IMR-90 (cell line): Measurements from ENCODE around the gene STK17A. TPM values are rescaled to one million over a fixed set of nuclear protein-coding genes. Genes with fewer than 3 reads are reported as not detected.
A peak's percentile ranks its signal among the peaks of the same experiment; 100 is the strongest.

Experiments used
- ATAC-seq: fragments of 200-7000 bp; cut with Tn5 transposase; 2 replicates; pipeline ENCODE4 v1.9.1; 2020; ENCODE audit warnings: low read depth, mild to moderate bottlenecking, moderate library complexity
- BruUV-seq: library from RNA; stranded (reverse); fragments of 400-500 nt; replicated peaks from 2 replicates; lab custom pipeline; 2021; lab: Mats Ljungman, UMichigan
- CTCF ChIA-PET: fragments of 300-600 bp; formaldehyde crosslinking; extraction: SDS; loops from one replicate; lab custom pipeline; 2021; ENCODE audit warnings: antibody characterized with exemption; lab: Yijun Ruan, JAX
- POLR2A ChIA-PET: fragments of 300-600 bp; sonication (Branson Sonifier 250); formaldehyde crosslinking; loops from one replicate; lab custom pipeline; 2022; ENCODE audit warnings: antibody characterized with exemption; ENCODE audit not compliant: unreplicated experiment; lab: Charles Lee
- DNase-seq: peaks from one replicate; pipeline ENCODE4 v3.0.0; 2013
- H2AFZ ChIP-seq: replicated peaks from 2 replicates; pipeline ENCODE3; 2013; ENCODE audit warnings: low read length, mild to moderate bottlenecking; ENCODE audit not compliant: poor library complexity
- H2AK5ac ChIP-seq: 2 replicates; pipeline ENCODE4 v1.6.1; 2013; ENCODE audit warnings: low read depth, low read length, inconsistent platforms
- H2AK9ac ChIP-seq: replicated peaks from 2 replicates; pipeline ENCODE3; 2013; ENCODE audit warnings: mild to moderate bottlenecking, low read depth, low read length, moderate library complexity; ENCODE audit not compliant: poor library complexity
- H2BK120ac ChIP-seq: 2 replicates; pipeline ENCODE4 v1.6.1; 2013; ENCODE audit warnings: low read depth, low read length, inconsistent platforms
- H2BK15ac ChIP-seq: 3 replicates; pipeline ENCODE4 v1.6.1; 2013; ENCODE audit warnings: low read depth, low read length, inconsistent platforms
- H2BK20ac ChIP-seq: 2 replicates; pipeline ENCODE4 v1.6.1; 2013; ENCODE audit warnings: low read depth, mild to moderate bottlenecking, inconsistent platforms, low read length, moderate library complexity
- H2BK5ac ChIP-seq: 2 replicates; pipeline ENCODE4 v1.6.1; 2013; ENCODE audit warnings: mild to moderate bottlenecking, low read depth, low read length, inconsistent platforms; ENCODE audit not compliant: poor library complexity, severe bottlenecking
- H3K14ac ChIP-seq: replicated peaks from 2 replicates; pipeline ENCODE4 v1.6.1; 2013; ENCODE audit warnings: low read depth, low read length, inconsistent platforms
- H3K18ac ChIP-seq: 2 replicates; pipeline ENCODE4 v1.6.1; 2013; ENCODE audit warnings: low read depth, low read length, control low read depth
- H3K23ac ChIP-seq: 2 replicates; pipeline ENCODE4 v1.6.1; 2013; ENCODE audit warnings: low read depth, low read length, inconsistent platforms
- H3K27ac ChIP-seq: 2 replicates; pipeline ENCODE4 v1.5.1; 2013; ENCODE audit warnings: mild to moderate bottlenecking, control low read depth, low read length; ENCODE audit not compliant: insufficient read depth
- H3K27me3 ChIP-seq: 2 replicates; pipeline ENCODE4 v1.6.1; 2013; ENCODE audit warnings: low read length; ENCODE audit not compliant: control insufficient read depth, insufficient read depth
- H3K36me3 ChIP-seq: 2 replicates; pipeline ENCODE4 v1.6.1; 2013; ENCODE audit warnings: low read length, mixed read lengths; ENCODE audit not compliant: control insufficient read depth, insufficient read depth
- H3K4ac ChIP-seq: 2 replicates; pipeline ENCODE4 v1.6.1; 2013; ENCODE audit warnings: low read depth, low read length, inconsistent platforms
- H3K4me1 ChIP-seq: 2 replicates; pipeline ENCODE4 v1.6.1; 2013; ENCODE audit warnings: low read length, mixed read lengths; ENCODE audit not compliant: control insufficient read depth, insufficient read depth
- H3K4me2 ChIP-seq: 2 replicates; pipeline ENCODE4 v1.6.1; 2013; ENCODE audit warnings: low read depth, mild to moderate bottlenecking, control low read depth, low read length, moderate library complexity
- H3K4me3 ChIP-seq: 2 replicates; pipeline ENCODE4 v1.5.1; 2013; ENCODE audit warnings: low read depth, mild to moderate bottlenecking, control low read depth, low read length, moderate library complexity; ENCODE audit not compliant: insufficient read depth
- H3K56ac ChIP-seq: 2 replicates; pipeline ENCODE4 v1.6.1; 2013; ENCODE audit warnings: low read length, inconsistent platforms; ENCODE audit not compliant: insufficient read depth; ENCODE audit errors: extremely low read depth
- H3K79me1 ChIP-seq, 2 experiments: 2 replicates each; pipeline ENCODE4 v1.6.1; 2013; ENCODE audit warnings: low read length in 2 of 2, inconsistent platforms in 1 of 2, low read depth in 1 of 2
- H3K9ac ChIP-seq: 2 replicates; pipeline ENCODE4 v1.6.1; 2013; ENCODE audit warnings: low read depth, low read length, control low read depth
- H3K9me1 ChIP-seq: 2 replicates; pipeline ENCODE4 v1.6.1; 2013; ENCODE audit warnings: low read length, inconsistent platforms; ENCODE audit not compliant: insufficient read depth
- H3K9me3 ChIP-seq: 2 replicates; pipeline ENCODE4 v1.6.1; 2013; ENCODE audit warnings: low read length; ENCODE audit not compliant: control insufficient read depth, insufficient read depth
- H4K20me1 ChIP-seq: 2 replicates; pipeline ENCODE4 v1.6.1; 2013; ENCODE audit warnings: low read length, inconsistent platforms; ENCODE audit not compliant: insufficient read depth
- H4K5ac ChIP-seq: 2 replicates; pipeline ENCODE4 v1.6.1; 2013; ENCODE audit warnings: mild to moderate bottlenecking, low read depth, low read length, control low read depth
- H4K8ac ChIP-seq, 2 experiments: 2 replicates each; pipeline ENCODE4 v1.6.1; 2013; ENCODE audit warnings: low read depth in 2 of 2, low read length in 2 of 2, control low read depth in 1 of 2, inconsistent platforms in 1 of 2
- H4K91ac ChIP-seq: 2 replicates; pipeline ENCODE4 v1.6.1; 2013; ENCODE audit warnings: low read depth, low read length, inconsistent platforms; ENCODE audit not compliant: insufficient read depth
- CHD1 ChIP-seq: IDR thresholded peaks from 2 replicates; pipeline ENCODE4 v1.6.1; 2012; ENCODE audit warnings: low read depth, low read length, improper control_type of control experiment
- FOS ChIP-seq: fragments of 150-350 bp; IDR thresholded peaks from 2 replicates; pipeline ENCODE4 v1.6.1; 2016; ENCODE audit warnings: low read depth, low read length
- MXI1 ChIP-seq: IDR thresholded peaks from 2 replicates; pipeline ENCODE4 v1.6.1; 2012; ENCODE audit warnings: low read depth, mild to moderate bottlenecking, low read length, moderate library complexity, borderline replicate concordance
- NFE2L2 ChIP-seq: fragments of 150-350 bp; IDR thresholded peaks from 2 replicates; pipeline ENCODE4 v1.6.1; 2016; ENCODE audit warnings: low read depth, mild to moderate bottlenecking, low read length
- RCOR1 ChIP-seq: IDR thresholded peaks from 2 replicates; pipeline ENCODE4 v1.6.1; 2012; ENCODE audit warnings: mild to moderate bottlenecking, low read length, improper control_type of control experiment; ENCODE audit not compliant: insufficient replicate concordance
- SMC3 ChIP-seq: fragments of 150-350 bp; IDR thresholded peaks from 2 replicates; pipeline ENCODE4 v1.6.1; 2016; ENCODE audit warnings: low read depth, mild to moderate bottlenecking, antibody characterized with exemption, low read length, moderate library complexity
- WGBS, 2 experiments: methylation state at CpG; one replicate each; pipeline versions ENCODE4 v1.1.5 to v1.1.7; 2013; ENCODE audit warnings: missing lambda C conversion rate in 2 of 2; ENCODE audit not compliant: insufficient read length in 1 of 2; ENCODE audit errors: extremely low coverage in 2 of 2; 5-methylcytosine and 5-hydroxymethylcytosine counted together
- dilution Hi-C: fragments of 300-500 bp; cut with HindIII; formaldehyde crosslinking; loops from one replicate; pipeline ENCODE4 v1.14.3; 2018; ENCODE audit warnings: low sequenced_read_pairs; ENCODE audit not compliant: unreplicated experiment
- in situ Hi-C: fragments of 300-500 bp; cut with MboI; formaldehyde crosslinking; loops from 3 replicates; pipeline ENCODE4 v1.14.3; 2019; ENCODE audit warnings: low sequenced_read_pairs, inconsistent platforms, mixed read lengths
- intact Hi-C: fragments of 100-400 bp; cut with micrococcal nuclease; formaldehyde crosslinking; loops from 2 replicates; pipeline ENCODE4 v1.10.0; 2022
- polyA plus RNA-seq, 3 experiments: library from polyadenylated mRNA; depleted of rRNA; stranded (reverse); fragments of >200 nt; gene quantifications; 2 replicates each; pipeline ENCODE4 v1.2.3, GENCODE V29; 2012; ENCODE audit warnings: low replicate concordance in 1 of 3
- total RNA-seq: library from RNA; depleted of rRNA; stranded (reverse); fragments of >200 nt; gene quantifications from 2 replicates; pipeline ENCODE4 v1.2.3, GENCODE V29; 2012
- TF ChIP-seq, protein P1 (sequence below): fragments of 150-350 bp; IDR thresholded peaks from 2 replicates; pipeline ENCODE4 v1.6.1; 2016; ENCODE audit warnings: low read depth, mild to moderate bottlenecking, low read length, moderate library complexity, borderline replicate concordance

The STK17A gene
- total and polyA plus RNA-seq, 2 of the 4 experiments (the other 2 are of a cell fraction): 40.5 to 50.5 TPM

DNA sequence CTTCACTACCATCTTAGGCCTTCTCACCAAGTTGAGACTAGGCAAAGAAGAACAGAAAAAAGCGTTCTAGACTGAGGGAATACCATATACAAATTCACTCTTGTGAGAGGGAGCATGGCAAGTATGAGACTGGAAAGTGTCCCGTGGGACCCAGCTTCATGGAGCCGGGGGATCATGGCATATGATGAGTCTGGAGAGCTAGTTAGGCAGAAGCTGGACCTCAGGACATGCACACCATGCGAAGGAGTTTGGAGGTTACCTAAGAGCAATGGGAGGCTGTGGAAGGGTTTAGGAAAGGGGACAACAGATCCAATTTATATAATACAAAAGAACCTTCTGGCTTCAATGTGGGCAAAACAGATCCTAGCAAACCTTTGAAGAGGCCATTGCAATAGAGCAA is 34.1 kb downstream of the STK17A start (continued):
- TF ChIP-seq NFE2L2 (no peak), FOS (no peak)

GRCh38 chr7:43618073-43618472 is 35.2 kb downstream of the STK17A start:
- Histone ChIP-seq H3K56ac (no peak overlapping the region), H3K4me3 (no peak overlapping the region), H3K4me1 (peaks cover 22% of the 10 kb centered on the region), H3K27ac (no peak overlapping the region), H2BK120ac (no peak overlapping the region), H3K18ac (no peak overlapping the region; the same call in 1 of the 2 replicates), H2AFZ (no peak overlapping the region), H3K4ac (no peak overlapping the region), H3K36me3 (peaks cover 39% of the 10 kb centered on the region), H4K91ac (no peak overlapping the region), H3K4me2 (no peak overlapping the region), H3K23ac (peak overlapping the region; percentile 51; the same call in 1 of the 2 replicates), H3K79me1 (peaks cover 39 to 83% of the 10 kb centered on the region in 2 experiments), H3K14ac (0 out of 2 replicates have a peak overlapping the region, but pooled peaks have one; percentile 50), H4K5ac (peak overlapping the region; percentile 67; the same call in 1 of the 2 replicates), H2BK15ac (no peak overlapping the region), H3K27me3 (no peaks in the 10 kb centered on the region), H3K9ac (no peak overlapping the region), H3K9me3 (no peaks in the 10 kb centered on the region), H3K9me1 (peaks cover 18% of the 10 kb centered on the region), H4K20me1 (peaks cover 33% of the 10 kb centered on the region), H2AK9ac (no peak overlapping the region), H4K8ac (no peak overlapping the region), H2BK20ac (no peak overlapping the region), H2AK5ac (no peak overlapping the region), H2BK5ac (peak overlapping the region; percentile 40)
- no peak for ATAC-seq
- CTCF ChIA-PET: no interaction called here
- DNase-seq: no peak
- POLR2A ChIA-PET: interaction anchor here (0.6 kb wide), 1 partner anchor 34 kb away, joined by 11 read pairs; no protein-coding TSS in a partner anchor
- in situ Hi-C loops (no loop called here), intact Hi-C loops (no loop called here), dilution Hi-C loops (no loop called here)
- no peak for TF ChIP-seq SMC3
- TF ChIP-seq, protein P1, sequence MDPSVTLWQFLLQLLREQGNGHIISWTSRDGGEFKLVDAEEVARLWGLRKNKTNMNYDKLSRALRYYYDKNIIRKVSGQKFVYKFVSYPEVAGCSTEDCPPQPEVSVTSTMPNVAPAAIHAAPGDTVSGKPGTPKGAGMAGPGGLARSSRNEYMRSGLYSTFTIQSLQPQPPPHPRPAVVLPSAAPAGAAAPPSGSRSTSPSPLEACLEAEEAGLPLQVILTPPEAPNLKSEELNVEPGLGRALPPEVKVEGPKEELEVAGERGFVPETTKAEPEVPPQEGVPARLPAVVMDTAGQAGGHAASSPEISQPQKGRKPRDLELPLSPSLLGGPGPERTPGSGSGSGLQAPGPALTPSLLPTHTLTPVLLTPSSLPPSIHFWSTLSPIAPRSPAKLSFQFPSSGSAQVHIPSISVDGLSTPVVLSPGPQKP: no peak
- no peak for TF ChIP-seq RCOR1
- TF ChIP-seq CHD1: no peak
- TF ChIP-seq MXI1: no peak
- 73% methylated on average over 3 of the region's 4 CpGs; no CpG with 5 or more reads in 1 of the 2 experiments for WGBS, 2 experiments
- BruUV-seq: no TSS peak
